ENCODE data around the gene VPS4B. TPM values are rescaled to one million over a fixed set of nuclear protein-coding genes. Genes with fewer than 3 reads are reported as not detected.

The VPS4B gene
- total and polyA plus RNA-seq, 2 of the 8 experiments (the other 6 are each of a cell fraction or from before 2014, with no cell fraction given): 7.2 to 45.3 TPM

DNA sequence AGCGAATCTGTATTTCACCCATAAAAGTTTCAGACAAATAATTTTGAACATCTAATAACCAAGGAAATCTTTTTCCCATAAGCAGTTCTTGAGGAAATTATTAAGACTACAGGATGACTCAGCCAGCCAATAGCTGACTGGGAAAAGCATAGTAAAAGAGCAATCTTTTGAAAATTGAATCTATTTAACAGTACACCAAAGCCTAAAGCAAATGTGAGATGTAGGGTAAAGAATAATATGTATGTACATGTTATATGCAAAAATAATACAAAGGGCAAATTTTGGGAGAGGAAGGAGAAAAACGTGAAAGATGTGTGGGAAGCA lies 42.7 kb downstream of the VPS4B start:
- Histone ChIP-seq H2BK120ac (replicated peaks; ENCODE audit: low read depth, low read length) (no peak overlapping the region), H3K4me1 (replicated peaks in 1 of 4; ENCODE audit: control insufficient read depth in 3 of 4, insufficient read depth in 4 of 4, low read length in 3 of 4) (no peaks in the 10 kb centered on the region), H3K27me3 (replicated peaks in 1 of 4; ENCODE audit: control insufficient read depth in 3 of 4, extremely low read depth in 1 of 4, insufficient read depth in 3 of 4, low read length in 3 of 4) (no peaks in the 10 kb centered on the region), H3K27ac (ENCODE audit: low read depth, low read length) (no peak overlapping the region), H2AFZ (ENCODE audit: low read length) (no peak overlapping the region), H3K4ac (replicated peaks; ENCODE audit: insufficient read length, low read depth, low read length) (no peak overlapping the region), H2BK12ac (ENCODE audit: low read depth, low read length) (no peak overlapping the region), H3K79me1 (ENCODE audit: low read depth, low read length) (no peaks in the 10 kb centered on the region), H4K20me1 (replicated peaks in 1 of 2; ENCODE audit: control insufficient read depth in 1 of 2, insufficient read depth in 2 of 2, low read length in 2 of 2) (no peaks in the 10 kb centered on the region), H4K8ac (ENCODE audit: extremely low read depth, insufficient read depth, low read length) (no peak overlapping the region), H3K9me3 (ENCODE audit: insufficient read depth in 2 of 2, low read depth in 1 of 2, low read length in 1 of 2) (peaks cover 2 to 4% of the 10 kb centered on the region in 2 experiments; a peak in 1 of 4 replicates), H3K23ac (ENCODE audit: insufficient read length) (no peak overlapping the region), H3K14ac (ENCODE audit: insufficient read length) (no peak overlapping the region), H2AK5ac (ENCODE audit: low read depth, low read length) (no peak overlapping the region), H3K23me2 (ENCODE audit: low read depth, low read length) (no peaks in the 10 kb centered on the region), H2BK15ac (ENCODE audit: low read length) (no peak overlapping the region), H3K9ac (replicated peaks in 1 of 4; ENCODE audit: extremely low read depth in 1 of 4, low read depth in 3 of 4, low read length in 3 of 4) (no peak overlapping the region), H3K79me2 (ENCODE audit: control insufficient read depth in 1 of 2, insufficient read depth in 2 of 2, low read length in 2 of 2) (no peaks in the 10 kb centered on the region), H3K36me3 (ENCODE audit: control insufficient read depth in 2 of 4, insufficient read depth in 4 of 4, low read length in 3 of 4) (no peaks in the 10 kb centered on the region), H3K56ac (replicated peaks; ENCODE audit: insufficient read length, low read depth, low read length) (no peak overlapping the region), H2BK5ac (ENCODE audit: low read depth, low read length) (no peak overlapping the region), H3K4me3 (ENCODE audit: extremely low read depth in 1 of 4, insufficient read depth in 2 of 4, low read depth in 3 of 4, low read length in 4 of 4) (no peak overlapping the region), H3K18ac (ENCODE audit: extremely low read depth, low read length) (no peak overlapping the region), H3K4me2 (ENCODE audit: insufficient read depth in 1 of 2, low read depth in 2 of 2, low read length in 2 of 2) (no peak overlapping the region), H2BK20ac (ENCODE audit: low read length) (no peak overlapping the region), H4K91ac (replicated peaks; ENCODE audit: insufficient read length, low read length) (no peak overlapping the region), H4K5ac (ENCODE audit: insufficient read length, low read depth, low read length) (no peak overlapping the region)
- TF ChIP-seq EZH2 (IDR thresholded peaks at IDR 0.05; ENCODE audit: low read depth, low read length, severe bottlenecking): no peak
- no peak for TF ChIP-seq ZNF274 (IDR thresholded peaks at IDR 0.05; ENCODE audit: borderline replicate concordance, extremely low read depth, low read length)
- POLR2A ChIA-PET (ENCODE audit: partially characterized antibody): no interaction called here
- CTCF ChIA-PET (ENCODE audit: partially characterized antibody): interaction anchor here (0.6 kb wide), 1 partner anchor 133 kb away, joined by 3 read pairs; no protein-coding TSS in a partner anchor
- WGBS, 2 experiments (ENCODE audit: extremely low coverage in 1 of 2, insufficient coverage in 1 of 2, insufficient read length in 1 of 2, insufficient replicate concordance in 2 of 2, low coverage in 1 of 2, low lambda C conversion rate in 2 of 2, missing lambda C conversion rate in 1 of 2): 97 to 100% methylated on average over 1 to 2 of the region's 2 CpGs
- DNase-seq (ENCODE audit: low read depth in 1 of 2, low spot score in 2 of 2): no peak
- no peak for FAIRE-seq

Measured in H1 (cell line).